KOPT-K1 (cell line): Measurements from ENCODE around the gene ZSCAN29.
"Not testable (repeated sequence)": the region's sequence is repeated elsewhere in the genome, so short reads cannot be mapped to it uniquely, and the experiment has no call there.

ENCODE experiments used
- H3K27ac ChIP-seq: fragments of 200-600 bp; sonication (generic); 2 replicates; pipeline ENCODE4 v1.5.1; 2016; ENCODE audit warnings: antibody characterized with exemption, mild to moderate bottlenecking, low read depth, low read length; ENCODE audit not compliant: poor library complexity, severe bottlenecking
- H3K36me3 ChIP-seq: fragments of 200-600 bp; sonication (generic); 2 replicates; pipeline ENCODE4 v1.5.1; 2017; ENCODE audit warnings: antibody characterized with exemption, mild to moderate bottlenecking, low read length, moderate library complexity; ENCODE audit not compliant: insufficient read depth
- H3K9me3 ChIP-seq: fragments of 200-600 bp; sonication (generic); 2 replicates; pipeline ENCODE4 v1.5.1; 2017; ENCODE audit warnings: antibody characterized with exemption, low read length, mild to moderate bottlenecking; ENCODE audit not compliant: insufficient read depth, poor library complexity, severe bottlenecking

Gene ZSCAN29

GRCh38 chr15:43370975-43371974 is at the start of gene ZSCAN29, which contains the start of gene TUBGCP4:
Gene ZSCAN29, minus strand, starts transcription at chr15:43371043. Its CDS starts 1,130 bp downstream, at chr15:43369913.
Gene TUBGCP4, plus strand, starts transcription at chr15:43371101. Its CDS starts 254 bp downstream, at chr15:43371355.
- Histone ChIP-seq H3K27ac (peak within 1 kb of the TSS; percentile 86), H3K9me3 (no peaks in the 10 kb centered on the region), H3K36me3 (peaks cover 20% of the 10 kb centered on the region)

GRCh38 chr15:43420435-43420834 is 49.6 kb upstream of the ZSCAN29 start:
- Histone ChIP-seq H3K36me3 (peaks cover 84% of the 10 kb centered on the region), H3K27ac (no peak overlapping the region), H3K9me3 (no peaks in the 10 kb centered on the region)

GRCh38 chr15:43414196-43414595 is 43.4 kb upstream of the ZSCAN29 start:
- peaks cover 91% of the 10 kb centered on the region for H3K36me3 ChIP-seq
- H3K9me3 ChIP-seq = no peaks in the 10 kb centered on the region
- no peak overlapping the region for H3K27ac ChIP-seq

- peaks cover 96% of the 10 kb centered on the region for H3K36me3 ChIP-seq
- no peak overlapping the region for H3K27ac ChIP-seq
- no peaks in the 10 kb centered on the region for H3K9me3 ChIP-seq
Observed at GRCh38 chr15:43412096-43412495, 41.3 kb upstream of the ZSCAN29 start.

- no peaks in the 10 kb centered on the region for H3K9me3 ChIP-seq
- H3K27ac ChIP-seq = no peak overlapping the region
- H3K36me3 ChIP-seq = peaks cover 96% of the 10 kb centered on the region
Observed at GRCh38 chr15:43410572-43411214, 39.9 kb upstream of the ZSCAN29 start.

GRCh38 chr15:43408789-43409188 is 37.9 kb upstream of the ZSCAN29 start:
- Histone ChIP-seq H3K36me3 (peaks cover 96% of the 10 kb centered on the region), H3K9me3 (no peaks in the 10 kb centered on the region), H3K27ac (no peak overlapping the region)

GRCh38 chr15:43406808-43407207 is 36.0 kb upstream of the ZSCAN29 start:
- Histone ChIP-seq H3K27ac (no peak overlapping the region), H3K36me3 (peaks cover 96% of the 10 kb centered on the region)

GRCh38 chr15:43406189-43406588 is 35.3 kb upstream of the ZSCAN29 start:
- peaks cover 97% of the 10 kb centered on the region for H3K36me3 ChIP-seq
- H3K9me3 ChIP-seq = no peaks in the 10 kb centered on the region
- H3K27ac ChIP-seq = no peak overlapping the region

More at GRCh38 chr15:43406808-43407207, 36.0 kb upstream of the ZSCAN29 start:
- H3K9me3 ChIP-seq = no peaks in the 10 kb centered on the region

GRCh38 chr15:43404130-43404529 is 33.3 kb upstream of the ZSCAN29 start:
- no peak overlapping the region for H3K27ac ChIP-seq
- peaks cover 99% of the 10 kb centered on the region for H3K36me3 ChIP-seq
- H3K9me3 ChIP-seq = no peaks in the 10 kb centered on the region

- Histone ChIP-seq H3K36me3 (peaks cover 99% of the 10 kb centered on the region), H3K27ac (no peak overlapping the region), H3K9me3 (no peaks in the 10 kb centered on the region)
Observed at GRCh38 chr15:43403616-43404015, 32.8 kb upstream of the ZSCAN29 start.

GRCh38 chr15:43402255-43402654 is 31.4 kb upstream of the ZSCAN29 start:
- no peak overlapping the region for H3K27ac ChIP-seq
- peaks cover 99% of the 10 kb centered on the region for H3K36me3 ChIP-seq
- no peaks in the 10 kb centered on the region for H3K9me3 ChIP-seq

GRCh38 chr15:43393592-43393991 is 22.7 kb upstream of the ZSCAN29 start:
- not testable (repeated sequence) for H3K27ac ChIP-seq, H3K9me3 ChIP-seq
- peaks cover 73% of the 10 kb centered on the region for H3K36me3 ChIP-seq

GRCh38 chr15:43390723-43391122 is 19.9 kb upstream of the ZSCAN29 start:
- Histone ChIP-seq H3K27ac (no peak overlapping the region), H3K9me3 (no peaks in the 10 kb centered on the region), H3K36me3 (peaks cover 69% of the 10 kb centered on the region)

GRCh38 chr15:43383070-43383469 is 12.2 kb upstream of the ZSCAN29 start:
- Histone ChIP-seq H3K36me3 (peaks cover 92% of the 10 kb centered on the region), H3K27ac (no peak overlapping the region), H3K9me3 (no peaks in the 10 kb centered on the region)

GRCh38 chr15:43382310-43382709 is 11.5 kb upstream of the ZSCAN29 start:
- Histone ChIP-seq H3K27ac (no peak overlapping the region), H3K36me3 (peaks cover 92% of the 10 kb centered on the region), H3K9me3 (no peaks in the 10 kb centered on the region)
